Psoas muscle (tissue), 8 donors: ENCODE results near the gene MTHFD1L. TPM values are rescaled to one million over a fixed set of nuclear protein-coding genes. Genes with fewer than 3 reads are reported as not detected.

Source experiments
- ATAC-seq, 4 donors: fragments of 200-7000 bp; cut with Tn5 transposase; one replicate each; pipeline ENCODE4 v1.9.1; 2020; ENCODE audit warnings: moderate library complexity in 3 of 4, mild to moderate bottlenecking in 2 of 4
- DNase-seq, 2 donors: peaks; one replicate each; pipeline ENCODE4 v3.0.0-alpha.2; 2020
- H3K27ac ChIP-seq: fragments of 200-600 bp; one replicate; pipeline ENCODE4 v1.8.0; 2022
- H3K27me3 ChIP-seq, 3 donors: fragments of 200-600 bp in 1 of 3; one replicate each; pipeline versions ENCODE4 v1.6.1 to v1.8.0; 2013 to 2022; ENCODE audit warnings: low read length in 2 of 3, mild to moderate bottlenecking in 2 of 3, moderate library complexity in 1 of 3; ENCODE audit not compliant: insufficient read depth in 3 of 3
- H3K36me3 ChIP-seq, 2 donors: fragments of 200-600 bp in 1 of 2; one replicate each; pipeline versions ENCODE4 v1.6.1 to v1.8.0; 2013 to 2022; ENCODE audit warnings: low read depth in 1 of 2, mild to moderate bottlenecking in 1 of 2, moderate library complexity in 1 of 2; ENCODE audit not compliant: insufficient read depth in 1 of 2
- H3K4me1 ChIP-seq: fragments of 200-600 bp; one replicate; pipeline ENCODE4 v1.8.0; 2022
- H3K4me3 ChIP-seq: fragments of 200-600 bp; one replicate; pipeline ENCODE4 v1.8.0; 2022; ENCODE audit warnings: mild to moderate bottlenecking
- H3K9me3 ChIP-seq: fragments of 200-600 bp; one replicate; pipeline ENCODE4 v1.8.0; 2022
- WGBS, 3 donors: extraction: QIAGEN DNeasy Blood & Tissue Kit; methylation state at CpG; one replicate each; pipeline versions ENCODE4 v1.1.6 to v1.1.7; 2013; 5-methylcytosine and 5-hydroxymethylcytosine counted together
- intact Hi-C, 2 donors: fragments of 100-400 bp; cut with DNase I; formaldehyde crosslinking; loops; one replicate each; pipeline versions ENCODE4 v1.11.0 to v1.14.2; 2022
- polyA plus RNA-seq, 3 donors: library from polyadenylated mRNA; stranded (reverse); fragments of 200-250 nt; gene quantifications; one replicate each; pipeline ENCODE4 v1.2.3, GENCODE V29; 2013
- total RNA-seq, 4 donors: library from RNA; stranded (reverse); fragmentation: NEBNext Ultra II Directional in 2 of 4; extraction: Animal tissue kit (Norgen Biotek cat#: 25700) in 2 of 4; gene quantifications; one replicate each; pipeline versions ENCODE4 v1.2.1 to v1.2.4, GENCODE V29; 2021 to 2023
- TF ChIP-seq, protein P1 (sequence below): fragments of 200-600 bp; IDR thresholded peaks from one replicate; pipeline ENCODE4 v1.8.0; 2022; ENCODE audit warnings: antibody characterized with exemption
- donor health status: healthy with polysubstance abuse.
- donor health status: DM: no; HTN: no; CAD: no; lungs with moderate emphysema.
- donor health status: Bipolar disorder and iron deficiency.
- donor health status: healthy.
- donor health status: DM: yes; HTN: yes; CAD: no.
- donor health status: DM: no; HTN: no; CAD: no.
- donor health status: DM: no; HTN: no; CAD: no.
- donor health status: DM: yes; HTN: yes; CAD: no.

Gene MTHFD1L
- total and polyA plus RNA-seq, 7 donors = 0.21 to 4.1 (median 1.1) TPM

GRCh38 chr6:151091571-151091970 lies 226.1 kb downstream of the MTHFD1L start:
- H3K36me3 ChIP-seq = no peaks in the 10 kb centered on the region
- no peaks in the 10 kb centered on the region for H3K4me1 ChIP-seq
- ATAC-seq = no peak
- TF ChIP-seq, protein P1, sequence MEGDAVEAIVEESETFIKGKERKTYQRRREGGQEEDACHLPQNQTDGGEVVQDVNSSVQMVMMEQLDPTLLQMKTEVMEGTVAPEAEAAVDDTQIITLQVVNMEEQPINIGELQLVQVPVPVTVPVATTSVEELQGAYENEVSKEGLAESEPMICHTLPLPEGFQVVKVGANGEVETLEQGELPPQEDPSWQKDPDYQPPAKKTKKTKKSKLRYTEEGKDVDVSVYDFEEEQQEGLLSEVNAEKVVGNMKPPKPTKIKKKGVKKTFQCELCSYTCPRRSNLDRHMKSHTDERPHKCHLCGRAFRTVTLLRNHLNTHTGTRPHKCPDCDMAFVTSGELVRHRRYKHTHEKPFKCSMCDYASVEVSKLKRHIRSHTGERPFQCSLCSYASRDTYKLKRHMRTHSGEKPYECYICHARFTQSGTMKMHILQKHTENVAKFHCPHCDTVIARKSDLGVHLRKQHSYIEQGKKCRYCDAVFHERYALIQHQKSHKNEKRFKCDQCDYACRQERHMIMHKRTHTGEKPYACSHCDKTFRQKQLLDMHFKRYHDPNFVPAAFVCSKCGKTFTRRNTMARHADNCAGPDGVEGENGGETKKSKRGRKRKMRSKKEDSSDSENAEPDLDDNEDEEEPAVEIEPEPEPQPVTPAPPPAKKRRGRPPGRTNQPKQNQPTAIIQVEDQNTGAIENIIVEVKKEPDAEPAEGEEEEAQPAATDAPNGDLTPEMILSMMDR = no peak
- no peaks in the 10 kb centered on the region for H3K9me3 ChIP-seq
- WGBS, 3 donors = 81 to 93% (median 92%) methylated on average over 4 of the region's 4 CpGs
- H3K27me3 ChIP-seq = peaks cover 0 to 2% (median 0%) of the 10 kb centered on the region in 3 donors
- no peak for DNase-seq
- no peak overlapping the region for H3K27ac ChIP-seq
- no peak overlapping the region for H3K4me3 ChIP-seq
- intact Hi-C loops = no loop called here

DNA sequence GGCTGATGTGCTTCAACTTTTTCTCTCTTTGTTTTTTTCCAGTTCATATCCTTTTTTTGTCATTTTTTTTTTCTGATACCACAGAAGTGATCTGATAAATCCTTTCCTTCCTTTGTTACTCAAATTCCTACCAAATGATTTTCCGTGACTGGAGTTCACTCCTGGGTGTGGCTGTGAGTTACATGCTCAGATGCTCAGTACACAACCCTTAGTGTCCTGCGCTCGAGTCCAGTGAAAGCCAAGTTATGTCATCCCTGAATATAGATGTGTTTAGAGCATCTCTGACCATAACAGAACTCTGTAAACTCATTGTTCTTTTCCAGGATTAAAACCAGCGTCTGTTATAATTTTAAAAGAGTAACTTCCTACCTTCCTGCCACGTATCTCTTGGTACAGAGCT lies 227.1 kb downstream of the MTHFD1L start:
- WGBS, 3 donors = 55 to 61% (median 57%) methylated on average over 5 of the region's 5 CpGs
- DNase-seq (no peak), ATAC-seq (no peak)
- Histone ChIP-seq H3K4me3 (no peak overlapping the region), H3K4me1 (no peaks in the 10 kb centered on the region), H3K27me3 (peaks cover 0 to 2% (median 0%) of the 10 kb centered on the region in 3 donors), H3K27ac (no peak overlapping the region), H3K9me3 (no peaks in the 10 kb centered on the region), H3K36me3 (no peaks in the 10 kb centered on the region)
- TF ChIP-seq, protein P1 = no peak
- intact Hi-C loops = no loop called here

DNA sequence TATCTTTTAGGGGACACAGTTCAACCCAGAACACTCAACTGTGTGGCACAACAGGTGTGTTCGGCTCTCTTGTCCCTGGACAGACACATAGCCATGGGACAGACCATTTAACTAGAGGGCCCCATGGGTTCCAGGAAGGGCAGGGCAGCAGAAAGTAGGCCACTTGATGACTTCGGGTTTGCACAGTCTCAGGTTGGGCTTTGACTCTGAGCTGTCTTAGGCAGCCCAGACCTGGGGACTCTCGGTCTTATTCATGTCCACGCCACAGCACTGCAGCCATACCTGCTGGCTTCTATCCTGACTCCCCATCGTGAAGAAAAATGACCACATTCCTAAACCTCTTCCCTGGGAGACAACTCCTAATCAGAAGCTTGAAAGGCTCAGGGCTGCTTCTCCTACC lies 228.2 kb downstream of the MTHFD1L start:
- intact Hi-C loops = no loop called here
- Histone ChIP-seq H3K4me1 (no peaks in the 10 kb centered on the region), H3K27ac (no peak overlapping the region), H3K27me3 (peaks cover 0 to 2% (median 0%) of the 10 kb centered on the region in 3 donors), H3K9me3 (no peaks in the 10 kb centered on the region), H3K4me3 (no peak overlapping the region), H3K36me3 (no peaks in the 10 kb centered on the region)
- DNase-seq (no peak), ATAC-seq (no peak)
- TF ChIP-seq, protein P1 = no peak
- 80 to 93% (median 90%) methylated on average over 5 of the region's 5 CpGs for WGBS, 3 donors

DNA sequence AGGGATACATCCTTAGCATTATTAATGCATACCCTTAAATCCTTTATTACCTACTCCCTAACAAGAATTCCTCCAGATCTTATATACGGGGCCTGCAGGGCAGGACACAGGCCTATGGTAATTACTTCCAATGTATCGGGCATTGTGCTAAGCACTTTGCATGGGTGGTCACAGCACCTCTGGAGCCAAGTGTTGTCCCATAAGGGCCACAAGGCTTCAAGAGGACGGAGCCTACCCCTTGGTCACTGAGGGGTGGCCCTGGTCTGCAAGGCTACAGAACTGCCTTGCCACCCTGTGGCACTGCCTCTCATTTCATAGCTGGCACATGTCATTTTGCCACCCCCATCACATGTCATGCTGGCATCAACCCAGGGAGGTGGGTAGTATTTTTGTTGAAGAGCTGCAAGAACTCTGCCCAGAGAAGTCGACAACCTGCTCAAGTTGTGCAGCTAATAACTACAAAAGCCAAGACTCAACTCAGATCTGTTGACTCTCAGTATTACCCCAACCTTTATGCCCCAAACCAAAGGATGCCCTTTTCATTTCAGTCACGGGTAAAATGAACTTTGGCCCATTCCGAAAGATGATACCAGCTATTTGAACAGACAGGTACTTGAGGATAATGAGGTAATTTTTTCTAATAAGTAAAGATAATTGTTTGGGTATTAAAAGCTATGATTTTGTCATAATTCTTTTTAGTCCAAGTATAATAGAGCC lies 230.2 kb downstream of the MTHFD1L start:
- TF ChIP-seq, protein P1 = no peak
- DNase-seq = no peak
- Histone ChIP-seq H3K27me3 (peaks cover 0 to 2% (median 0%) of the 10 kb centered on the region in 3 donors), H3K27ac (no peak overlapping the region), H3K4me3 (no peak overlapping the region), H3K4me1 (no peaks in the 10 kb centered on the region), H3K36me3 (no peaks in the 10 kb centered on the region), H3K9me3 (no peaks in the 10 kb centered on the region)
- 92 to 96% (median 93%) methylated on average over 6 of the region's 6 CpGs for WGBS, 3 donors
- intact Hi-C loops = no loop called here
- no peak for ATAC-seq

DNA sequence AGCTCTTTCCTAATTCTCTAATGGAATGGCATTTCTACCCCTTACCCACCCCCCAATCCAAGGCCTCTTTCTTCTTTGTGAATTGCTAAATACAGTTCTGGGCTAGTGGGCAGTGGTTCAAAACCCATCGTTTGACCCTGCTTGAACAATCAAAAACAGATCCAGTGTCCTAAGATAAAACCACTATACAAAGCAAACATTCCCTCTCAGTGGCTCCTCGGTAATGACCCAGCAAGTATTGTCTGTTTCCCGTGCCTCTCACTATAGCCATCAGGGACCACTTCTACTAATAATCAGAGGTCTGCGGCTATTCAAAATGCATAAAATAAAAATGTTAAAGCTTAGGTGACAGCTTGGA lies 230.7 kb downstream of the MTHFD1L start:
- Histone ChIP-seq H3K27ac (no peak overlapping the region), H3K36me3 (no peaks in the 10 kb centered on the region), H3K27me3 (peaks cover 0 to 2% (median 0%) of the 10 kb centered on the region in 3 donors), H3K9me3 (no peaks in the 10 kb centered on the region), H3K4me1 (no peaks in the 10 kb centered on the region), H3K4me3 (no peak overlapping the region)
- 67 to 79% (median 79%) methylated on average over 4 of the region's 4 CpGs for WGBS, 3 donors
- TF ChIP-seq, protein P1 = no peak
- intact Hi-C loops = no loop called here
- DNase-seq (no peak), ATAC-seq (no peak)
